Measurements from ENCODE around the gene PIK3R3.

DNA sequence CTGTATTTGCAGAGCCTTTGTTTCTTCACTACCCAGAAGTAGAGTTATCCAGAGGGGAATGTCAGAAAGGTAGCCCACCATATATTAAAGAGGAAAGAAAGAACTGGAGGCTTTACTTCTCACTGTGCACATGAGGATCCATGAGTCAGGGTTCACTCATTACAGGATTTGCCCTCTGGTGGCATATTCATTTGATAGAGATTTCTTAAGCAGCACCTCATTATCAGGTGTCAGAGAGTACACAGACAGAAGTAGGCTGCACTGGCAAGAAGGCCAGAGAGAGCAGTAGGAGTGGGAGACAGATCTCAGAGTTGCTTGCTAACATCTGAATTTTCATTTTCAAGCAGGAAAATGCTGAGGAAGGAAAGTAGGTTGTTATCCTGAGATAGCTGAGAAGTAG is 123.8 kb downstream of the PIK3R3 start:
- TF ChIP-seq, protein P1, sequence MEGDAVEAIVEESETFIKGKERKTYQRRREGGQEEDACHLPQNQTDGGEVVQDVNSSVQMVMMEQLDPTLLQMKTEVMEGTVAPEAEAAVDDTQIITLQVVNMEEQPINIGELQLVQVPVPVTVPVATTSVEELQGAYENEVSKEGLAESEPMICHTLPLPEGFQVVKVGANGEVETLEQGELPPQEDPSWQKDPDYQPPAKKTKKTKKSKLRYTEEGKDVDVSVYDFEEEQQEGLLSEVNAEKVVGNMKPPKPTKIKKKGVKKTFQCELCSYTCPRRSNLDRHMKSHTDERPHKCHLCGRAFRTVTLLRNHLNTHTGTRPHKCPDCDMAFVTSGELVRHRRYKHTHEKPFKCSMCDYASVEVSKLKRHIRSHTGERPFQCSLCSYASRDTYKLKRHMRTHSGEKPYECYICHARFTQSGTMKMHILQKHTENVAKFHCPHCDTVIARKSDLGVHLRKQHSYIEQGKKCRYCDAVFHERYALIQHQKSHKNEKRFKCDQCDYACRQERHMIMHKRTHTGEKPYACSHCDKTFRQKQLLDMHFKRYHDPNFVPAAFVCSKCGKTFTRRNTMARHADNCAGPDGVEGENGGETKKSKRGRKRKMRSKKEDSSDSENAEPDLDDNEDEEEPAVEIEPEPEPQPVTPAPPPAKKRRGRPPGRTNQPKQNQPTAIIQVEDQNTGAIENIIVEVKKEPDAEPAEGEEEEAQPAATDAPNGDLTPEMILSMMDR (IDR thresholded peaks at IDR 0.05), result no peak
- TF ChIP-seq POLR2A (IDR thresholded peaks at IDR 0.05) (no peak), EP300 (IDR thresholded peaks at IDR 0.05) (no peak)

Data from ovary (tissue), 3 donors.